HL-60 (cell line): ENCODE data around the gene FGF12.

Source experiments
- GABPA ChIP-seq: IDR thresholded peaks from 2 replicates; pipeline ENCODE4 v1.6.1; 2012; ENCODE audit warnings: low read depth
- POLR2AphosphoS5 ChIP-seq: IDR thresholded peaks from 2 replicates; pipeline ENCODE4 v1.6.1; 2012; ENCODE audit warnings: low read depth
- TF ChIP-seq, protein P1 (sequence below): IDR thresholded peaks from one replicate; pipeline ENCODE4 v1.5.1; 2011; ENCODE audit warnings: low read length, control low read depth, inconsistent platforms; ENCODE audit not compliant: insufficient read depth
- TF ChIP-seq, protein P2 (sequence below): IDR thresholded peaks from 2 replicates; pipeline ENCODE4 v1.6.1; 2012; ENCODE audit warnings: low read depth; ENCODE audit not compliant: insufficient replicate concordance

DNA sequence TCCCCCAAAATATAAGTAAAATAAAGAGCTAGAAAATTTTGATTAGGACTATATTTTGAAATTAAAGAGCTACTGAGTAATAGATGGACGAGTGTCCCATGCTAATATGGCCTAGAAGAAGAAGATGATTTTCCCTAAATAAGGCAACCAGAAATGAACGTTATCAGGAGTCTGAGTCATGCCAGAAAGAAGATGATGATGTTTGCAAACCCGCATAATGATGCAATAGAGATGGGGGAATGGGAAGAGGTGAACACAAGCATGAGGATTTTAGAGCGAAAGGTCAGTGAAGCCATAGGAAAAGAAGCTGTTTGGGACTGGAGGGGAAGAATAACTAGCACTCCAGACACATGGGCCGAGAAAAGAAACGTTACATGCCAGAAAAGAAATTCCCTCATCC, 71.7 kb downstream of the FGF12 start:
- TF ChIP-seq, protein P1, sequence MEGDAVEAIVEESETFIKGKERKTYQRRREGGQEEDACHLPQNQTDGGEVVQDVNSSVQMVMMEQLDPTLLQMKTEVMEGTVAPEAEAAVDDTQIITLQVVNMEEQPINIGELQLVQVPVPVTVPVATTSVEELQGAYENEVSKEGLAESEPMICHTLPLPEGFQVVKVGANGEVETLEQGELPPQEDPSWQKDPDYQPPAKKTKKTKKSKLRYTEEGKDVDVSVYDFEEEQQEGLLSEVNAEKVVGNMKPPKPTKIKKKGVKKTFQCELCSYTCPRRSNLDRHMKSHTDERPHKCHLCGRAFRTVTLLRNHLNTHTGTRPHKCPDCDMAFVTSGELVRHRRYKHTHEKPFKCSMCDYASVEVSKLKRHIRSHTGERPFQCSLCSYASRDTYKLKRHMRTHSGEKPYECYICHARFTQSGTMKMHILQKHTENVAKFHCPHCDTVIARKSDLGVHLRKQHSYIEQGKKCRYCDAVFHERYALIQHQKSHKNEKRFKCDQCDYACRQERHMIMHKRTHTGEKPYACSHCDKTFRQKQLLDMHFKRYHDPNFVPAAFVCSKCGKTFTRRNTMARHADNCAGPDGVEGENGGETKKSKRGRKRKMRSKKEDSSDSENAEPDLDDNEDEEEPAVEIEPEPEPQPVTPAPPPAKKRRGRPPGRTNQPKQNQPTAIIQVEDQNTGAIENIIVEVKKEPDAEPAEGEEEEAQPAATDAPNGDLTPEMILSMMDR, result no peak
- TF ChIP-seq, protein P2, sequence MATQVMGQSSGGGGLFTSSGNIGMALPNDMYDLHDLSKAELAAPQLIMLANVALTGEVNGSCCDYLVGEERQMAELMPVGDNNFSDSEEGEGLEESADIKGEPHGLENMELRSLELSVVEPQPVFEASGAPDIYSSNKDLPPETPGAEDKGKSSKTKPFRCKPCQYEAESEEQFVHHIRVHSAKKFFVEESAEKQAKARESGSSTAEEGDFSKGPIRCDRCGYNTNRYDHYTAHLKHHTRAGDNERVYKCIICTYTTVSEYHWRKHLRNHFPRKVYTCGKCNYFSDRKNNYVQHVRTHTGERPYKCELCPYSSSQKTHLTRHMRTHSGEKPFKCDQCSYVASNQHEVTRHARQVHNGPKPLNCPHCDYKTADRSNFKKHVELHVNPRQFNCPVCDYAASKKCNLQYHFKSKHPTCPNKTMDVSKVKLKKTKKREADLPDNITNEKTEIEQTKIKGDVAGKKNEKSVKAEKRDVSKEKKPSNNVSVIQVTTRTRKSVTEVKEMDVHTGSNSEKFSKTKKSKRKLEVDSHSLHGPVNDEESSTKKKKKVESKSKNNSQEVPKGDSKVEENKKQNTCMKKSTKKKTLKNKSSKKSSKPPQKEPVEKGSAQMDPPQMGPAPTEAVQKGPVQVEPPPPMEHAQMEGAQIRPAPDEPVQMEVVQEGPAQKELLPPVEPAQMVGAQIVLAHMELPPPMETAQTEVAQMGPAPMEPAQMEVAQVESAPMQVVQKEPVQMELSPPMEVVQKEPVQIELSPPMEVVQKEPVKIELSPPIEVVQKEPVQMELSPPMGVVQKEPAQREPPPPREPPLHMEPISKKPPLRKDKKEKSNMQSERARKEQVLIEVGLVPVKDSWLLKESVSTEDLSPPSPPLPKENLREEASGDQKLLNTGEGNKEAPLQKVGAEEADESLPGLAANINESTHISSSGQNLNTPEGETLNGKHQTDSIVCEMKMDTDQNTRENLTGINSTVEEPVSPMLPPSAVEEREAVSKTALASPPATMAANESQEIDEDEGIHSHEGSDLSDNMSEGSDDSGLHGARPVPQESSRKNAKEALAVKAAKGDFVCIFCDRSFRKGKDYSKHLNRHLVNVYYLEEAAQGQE, result no peak
- no peak for TF ChIP-seq POLR2AphosphoS5
- TF ChIP-seq GABPA, result no peak
